ENCODE results near the gene RASGRF1. TPM values are rescaled to one million over a fixed set of nuclear protein-coding genes. Genes with fewer than 3 reads are reported as not detected.

The RASGRF1 gene
- total RNA-seq, 6 experiments from 2014 or later, result 0.09 to 0.31 (median 0.18) TPM

DNA sequence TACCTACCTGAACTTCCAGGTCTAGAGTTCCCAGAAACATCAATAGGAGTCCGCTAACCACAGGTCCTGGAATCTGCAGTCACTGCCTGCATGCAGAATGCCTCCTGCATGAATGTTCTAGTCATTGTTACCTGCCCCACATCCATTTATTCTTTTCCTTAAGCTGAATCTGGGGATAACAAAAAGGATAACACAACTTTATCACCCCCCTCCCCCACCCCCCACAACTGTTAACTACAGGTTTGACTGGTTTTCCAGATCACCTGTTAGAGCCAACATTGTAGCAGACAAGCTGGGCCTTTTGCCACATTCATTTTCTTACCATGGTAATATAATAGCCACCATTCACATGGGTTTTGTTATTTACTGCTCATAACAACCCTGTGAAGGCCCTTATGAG is 141.1 kb downstream of the RASGRF1 start:
- Mint-ChIP-seq H3K27ac (no peak overlapping the region), H3K4me3 (no peak overlapping the region), H3K27me3 (ENCODE audit: insufficient read depth) (peaks cover 31% of the 10 kb centered on the region), H3K4me1 (ENCODE audit: low read depth) (peaks cover 18% of the 10 kb centered on the region), H3K9me3 (no peaks in the 10 kb centered on the region), H3K36me3 (ENCODE audit: low read depth) (no peaks in the 10 kb centered on the region)
- TF ChIP-seq CTCF (IDR thresholded peaks at IDR 0.05), result no peak
- no peak for DNase-seq

DNA sequence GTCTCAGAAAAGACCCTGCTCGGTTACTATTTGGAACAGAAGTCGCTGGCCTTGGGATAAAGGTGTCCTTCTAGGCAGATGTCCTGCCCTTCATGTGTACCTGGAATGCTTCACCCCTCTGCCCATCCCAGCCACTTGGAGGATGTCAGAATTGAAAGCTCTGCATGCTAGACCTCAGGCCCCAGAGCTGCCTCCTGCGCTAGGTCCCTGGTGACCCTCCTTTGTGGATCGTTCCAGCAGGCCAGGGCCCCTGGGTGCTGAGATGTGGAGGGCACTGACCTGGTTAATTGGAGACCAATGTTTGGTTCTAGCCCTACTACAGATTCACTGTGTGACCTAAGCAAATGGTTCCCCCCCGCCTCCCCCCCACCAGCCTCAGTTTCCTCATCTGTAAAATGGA is 143.1 kb downstream of the RASGRF1 start:
- H3K4me3 Mint-ChIP-seq, result no peak overlapping the region
- peaks cover 38% of the 10 kb centered on the region for H3K27me3 Mint-ChIP-seq (ENCODE audit: insufficient read depth)
- H3K36me3 Mint-ChIP-seq (ENCODE audit: low read depth), result no peaks in the 10 kb centered on the region
- DNase-seq, result no peak
- H3K4me1 Mint-ChIP-seq (ENCODE audit: low read depth), result peaks cover 18% of the 10 kb centered on the region
- no peaks in the 10 kb centered on the region for H3K9me3 Mint-ChIP-seq
- no peak overlapping the region for H3K27ac Mint-ChIP-seq
- TF ChIP-seq CTCF (IDR thresholded peaks at IDR 0.05), result no peak

DNA sequence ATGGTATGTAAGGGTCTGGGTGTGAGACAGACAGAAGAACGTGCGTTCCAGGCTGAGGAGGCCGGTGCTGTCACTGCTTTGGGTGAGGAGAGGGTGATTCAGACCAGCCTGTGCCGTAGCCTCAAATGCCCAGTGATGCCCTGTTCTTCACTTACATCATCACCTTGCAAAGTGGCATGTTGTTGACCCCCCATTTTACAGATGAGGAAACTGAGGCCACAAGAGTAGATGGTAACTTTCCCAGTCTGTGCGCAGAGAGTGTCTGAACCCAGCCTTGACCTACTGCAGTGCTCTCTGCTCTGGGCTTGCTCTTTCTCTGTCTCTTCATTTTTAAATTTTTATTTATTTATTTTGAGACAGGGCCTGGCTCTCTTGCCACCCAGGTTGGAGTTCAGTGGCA is 144.1 kb downstream of the RASGRF1 start:
- H3K4me1 Mint-ChIP-seq (ENCODE audit: low read depth), result peaks cover 8% of the 10 kb centered on the region
- no peaks in the 10 kb centered on the region for H3K36me3 Mint-ChIP-seq (ENCODE audit: low read depth)
- no peak overlapping the region for H3K27ac Mint-ChIP-seq
- no peaks in the 10 kb centered on the region for H3K9me3 Mint-ChIP-seq
- DNase-seq, result no peak
- H3K4me3 Mint-ChIP-seq, result no peak overlapping the region
- H3K27me3 Mint-ChIP-seq (ENCODE audit: insufficient read depth), result peaks cover 36% of the 10 kb centered on the region
- no peak for TF ChIP-seq CTCF (IDR thresholded peaks at IDR 0.05)

DNA sequence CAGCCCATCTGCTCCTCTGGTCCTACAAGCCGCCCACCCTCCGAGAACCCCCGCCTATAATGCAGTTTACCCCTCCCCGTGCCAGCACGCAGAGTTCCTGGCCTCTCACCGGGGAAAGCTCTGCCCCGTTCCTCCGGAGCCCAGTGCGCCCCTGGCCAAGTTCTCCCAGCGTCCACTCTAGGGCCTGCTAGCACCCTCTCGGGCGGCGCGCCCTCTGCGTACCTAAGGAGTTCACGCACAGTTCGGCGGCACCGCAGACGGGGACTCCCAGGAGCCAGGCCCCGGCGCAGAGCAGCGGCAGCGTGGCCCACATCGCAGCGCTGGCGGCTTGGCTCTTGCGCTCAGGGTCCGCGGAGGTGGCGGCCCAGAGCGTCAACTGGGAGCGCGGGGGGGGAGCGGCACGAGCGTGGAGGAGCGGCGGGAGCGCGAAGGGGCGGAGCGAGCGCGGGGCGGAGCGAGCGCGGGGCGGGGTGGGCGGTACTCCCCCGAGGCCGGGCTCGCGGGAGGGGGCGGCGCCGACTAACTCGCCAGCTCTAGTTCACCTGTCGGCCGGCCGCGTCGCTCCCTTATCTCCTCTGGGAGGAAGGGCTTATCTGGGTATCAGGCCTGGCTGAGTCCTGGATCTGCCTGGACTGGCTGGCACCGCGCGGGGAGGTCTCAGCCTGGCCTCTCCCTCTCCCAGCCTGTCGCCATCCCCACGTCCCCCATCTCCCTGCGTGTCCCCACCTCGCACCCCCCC is 145.7 kb downstream of the RASGRF1 start, which contains the start of gene CTSH:
CTSH (minus strand) TSS at position 378 of the 739 bp plus-strand sequence; CDS start at position 313, 65 bp downstream.
- Mint-ChIP-seq H3K27me3 (ENCODE audit: insufficient read depth) (peaks cover 29% of the 10 kb centered on the region), H3K9me3 (no peaks in the 10 kb centered on the region)
- no peak for DNase-seq

DNA sequence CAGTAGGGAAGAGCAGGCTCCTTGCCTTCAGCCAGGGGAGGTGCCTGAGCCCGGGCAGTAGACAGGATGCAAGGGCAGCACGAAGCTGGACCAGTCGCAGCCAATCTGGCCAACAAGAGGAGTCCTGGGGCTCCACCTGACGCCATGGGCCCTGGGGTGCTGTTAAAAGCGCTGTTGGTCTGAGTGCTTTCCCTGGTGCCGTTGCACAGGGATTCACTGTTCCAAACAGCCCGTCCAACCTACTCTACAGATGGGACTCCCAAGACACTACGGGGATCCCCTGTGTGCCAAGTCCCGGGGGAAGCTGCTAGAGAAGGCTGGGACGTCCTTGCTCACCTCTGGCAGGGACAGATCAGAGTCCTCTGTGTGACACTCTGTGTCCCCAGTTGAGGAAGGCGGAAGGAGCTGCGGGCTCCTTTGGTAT is 146.4 kb downstream of the RASGRF1 start:
- TF ChIP-seq CTCF (IDR thresholded peaks at IDR 0.05), result no peak

More for the DNA sequence above, 145.7 kb downstream of the RASGRF1 start, which contains the start of gene CTSH:
- TF ChIP-seq CTCF (IDR thresholded peaks at IDR 0.05), result no peak
- no peak within 1 kb of the TSS for H3K27ac Mint-ChIP-seq
- H3K36me3 Mint-ChIP-seq (ENCODE audit: low read depth), result no peaks in the 10 kb centered on the region
- H3K4me1 Mint-ChIP-seq (ENCODE audit: low read depth), result no peaks in the 10 kb centered on the region
- peak within 1 kb of the TSS; percentile 41; the same call in 1 of the 2 replicates for H3K4me3 Mint-ChIP-seq

More for the DNA sequence above, 146.4 kb downstream of the RASGRF1 start:
- DNase-seq, result no peak
- no peaks in the 10 kb centered on the region for H3K4me1 Mint-ChIP-seq (ENCODE audit: low read depth)
- H3K27ac Mint-ChIP-seq, result no peak overlapping the region
- H3K36me3 Mint-ChIP-seq (ENCODE audit: low read depth), result no peaks in the 10 kb centered on the region
- no peak overlapping the region for H3K4me3 Mint-ChIP-seq
- H3K9me3 Mint-ChIP-seq, result no peaks in the 10 kb centered on the region
- H3K27me3 Mint-ChIP-seq (ENCODE audit: insufficient read depth), result peaks cover 29% of the 10 kb centered on the region

Measured in HFFc6 (cell line).